Measurements from ENCODE around the gene CMTM1. TPM values are rescaled to one million over a fixed set of nuclear protein-coding genes. Genes with fewer than 3 reads are reported as not detected.

Gene CMTM1
- total and polyA plus RNA-seq, 4 donors = 1.7 to 7.3 (median 2.6) TPM; not detected in 1

DNA sequence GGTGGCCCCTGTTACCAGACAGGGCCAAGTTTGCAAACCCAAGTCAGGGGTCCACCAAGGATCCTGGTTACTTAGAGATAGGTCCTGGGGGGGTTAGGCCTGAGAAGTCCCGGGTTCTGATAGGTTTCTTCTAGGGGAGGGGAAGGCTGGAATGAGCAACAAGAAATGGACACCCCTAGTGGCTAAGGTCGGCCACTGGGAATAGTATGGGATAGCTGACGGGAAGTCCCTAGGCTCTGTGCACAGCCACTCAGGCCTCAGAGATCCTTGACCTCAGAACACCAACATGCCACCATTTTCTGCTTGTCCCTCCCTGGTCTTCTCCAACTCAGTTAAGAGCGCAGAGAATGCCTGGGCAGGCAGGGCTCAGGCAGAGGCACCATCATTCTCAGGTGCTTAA, 29.7 kb upstream of the CMTM1 start:
- DNase-seq (no peak), ATAC-seq (ENCODE audit: low FRiP score) (no peak)
- H3K36me3 ChIP-seq (ENCODE audit: control insufficient read depth in 1 of 2, insufficient read depth in 2 of 2, low read length in 1 of 2) = peaks cover 0 to 1% of the 10 kb centered on the region in 2 donors
- H3K27me3 ChIP-seq (ENCODE audit: control insufficient read depth in 1 of 2, insufficient read depth in 2 of 2, low read length in 1 of 2) = no peaks in the 10 kb centered on the region
- intact Hi-C loops (cut with DNase I) = no loop called here
- 82 to 90% methylated on average over 4 of the region's 4 CpGs for WGBS, 2 donors
- H3K9me3 ChIP-seq (ENCODE audit: control insufficient read depth, low read length) = no peaks in the 10 kb centered on the region
- H3K4me3 ChIP-seq (ENCODE audit: low read length in 2 of 2) = no peak overlapping the region
- no peaks in the 10 kb centered on the region for H3K4me1 ChIP-seq (ENCODE audit: control insufficient read depth in 1 of 2, insufficient read depth in 2 of 2, low read length in 2 of 2)
- no peak overlapping the region for H3K27ac ChIP-seq (ENCODE audit: low read depth in 1 of 2, low read length in 2 of 2)

DNA sequence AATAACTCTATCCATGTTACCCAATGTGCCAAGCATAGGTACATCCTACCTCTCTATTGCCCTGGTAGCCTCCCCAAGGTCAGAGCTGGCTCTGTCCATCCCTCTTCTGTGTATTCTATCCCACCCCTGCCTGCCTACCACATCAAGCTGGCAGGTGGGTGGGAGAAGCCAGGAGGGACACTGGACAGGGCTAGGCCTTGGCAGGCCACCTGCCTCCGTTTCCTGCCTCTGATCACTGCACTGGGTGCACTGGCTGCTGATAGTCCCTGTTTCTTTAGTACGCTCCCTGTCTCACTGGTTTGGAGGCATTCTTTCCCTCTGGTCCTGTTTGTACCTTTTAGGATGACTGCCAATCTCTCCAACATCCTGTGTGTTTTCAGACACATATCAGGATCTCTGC, 29.0 kb upstream of the CMTM1 start:
- Histone ChIP-seq H3K27ac (ENCODE audit: low read depth in 1 of 2, low read length in 2 of 2) (no peak overlapping the region), H3K9me3 (ENCODE audit: control insufficient read depth, low read length) (no peaks in the 10 kb centered on the region), H3K4me1 (ENCODE audit: control insufficient read depth in 1 of 2, insufficient read depth in 2 of 2, low read length in 2 of 2) (no peaks in the 10 kb centered on the region), H3K36me3 (ENCODE audit: control insufficient read depth in 1 of 2, insufficient read depth in 2 of 2, low read length in 1 of 2) (peaks cover 0 to 1% of the 10 kb centered on the region in 2 donors), H3K4me3 (ENCODE audit: low read length in 2 of 2) (no peak overlapping the region), H3K27me3 (ENCODE audit: control insufficient read depth in 1 of 2, insufficient read depth in 2 of 2, low read length in 1 of 2) (no peaks in the 10 kb centered on the region)
- 86 to 88% methylated on average over 2 of the region's 2 CpGs for WGBS, 2 donors
- no peak for ATAC-seq (ENCODE audit: low FRiP score)
- no peak for DNase-seq
- intact Hi-C loops (cut with DNase I) = no loop called here

DNA sequence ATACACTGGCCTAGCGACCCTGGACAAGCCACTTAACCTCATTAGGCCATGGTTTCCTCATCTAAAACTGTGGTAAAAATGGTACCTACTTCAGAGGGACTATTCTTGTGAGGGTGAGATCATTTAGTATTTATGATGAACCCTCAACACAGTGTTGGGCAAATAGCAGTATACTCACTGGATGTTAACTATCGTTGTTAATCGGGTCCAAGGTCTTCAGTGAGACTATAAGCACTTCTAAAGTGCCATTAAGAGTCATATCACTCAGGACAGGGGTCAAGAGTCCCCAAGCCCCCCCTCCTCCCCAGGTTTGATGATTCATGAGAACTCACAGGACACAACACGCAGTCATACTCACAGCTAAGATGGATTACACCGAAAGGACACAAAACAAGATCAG, 27.3 kb upstream of the CMTM1 start:
- Histone ChIP-seq H3K9me3 (ENCODE audit: control insufficient read depth, low read length) (no peaks in the 10 kb centered on the region), H3K4me1 (ENCODE audit: control insufficient read depth in 1 of 2, insufficient read depth in 2 of 2, low read length in 2 of 2) (no peaks in the 10 kb centered on the region), H3K27me3 (ENCODE audit: control insufficient read depth in 1 of 2, insufficient read depth in 2 of 2, low read length in 1 of 2) (no peaks in the 10 kb centered on the region), H3K36me3 (ENCODE audit: control insufficient read depth in 1 of 2, insufficient read depth in 2 of 2, low read length in 1 of 2) (peaks cover 0 to 1% of the 10 kb centered on the region in 2 donors), H3K27ac (ENCODE audit: low read depth in 1 of 2, low read length in 2 of 2) (no peak overlapping the region), H3K4me3 (ENCODE audit: low read length in 2 of 2) (no peak overlapping the region)
- DNase-seq (no peak), ATAC-seq (ENCODE audit: low FRiP score) (no peak)
- intact Hi-C loops (cut with DNase I) = no loop called here
- WGBS, 2 donors = 88 to 93% methylated on average over 5 of the region's 5 CpGs

DNA sequence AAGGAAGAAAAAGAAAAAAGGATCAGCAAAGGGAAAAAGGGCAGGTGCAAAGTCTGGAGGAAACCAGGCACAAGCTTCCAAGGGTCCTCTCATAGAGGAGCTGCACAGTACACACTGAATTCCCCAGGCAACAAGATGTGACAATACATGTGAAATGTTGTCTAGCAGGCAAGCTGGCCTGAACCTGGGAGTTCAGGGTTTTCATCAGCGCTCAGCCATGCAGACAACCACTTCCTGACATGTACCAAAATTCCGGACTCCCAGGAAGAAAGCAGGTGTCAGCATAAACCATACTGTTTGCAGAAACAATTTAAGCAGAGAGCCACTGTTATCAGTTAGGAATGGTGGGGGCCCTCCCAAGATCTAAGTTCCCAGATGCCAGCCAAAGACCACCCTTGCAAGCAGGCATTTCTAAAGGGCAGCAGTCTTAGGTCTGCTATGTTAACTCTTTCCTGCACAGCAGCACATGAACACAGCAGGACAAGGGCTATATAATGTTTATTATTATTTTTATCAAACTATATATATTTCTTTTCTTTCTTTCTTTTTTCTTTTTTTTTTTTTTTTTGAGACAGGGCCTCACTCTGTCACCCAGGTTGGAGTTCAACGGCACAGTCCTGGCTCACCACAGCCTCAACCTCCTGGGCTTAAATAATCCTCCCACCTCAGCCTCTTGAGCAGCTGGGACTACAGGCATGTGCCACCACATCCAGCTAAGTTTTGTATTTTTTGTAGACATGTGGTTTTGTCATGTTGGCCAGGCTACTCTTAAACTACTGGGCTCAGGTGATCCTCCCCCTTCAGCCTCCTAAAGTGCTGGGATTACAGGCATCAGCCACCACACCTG, 26.4 kb upstream of the CMTM1 start:
- H3K4me1 ChIP-seq (ENCODE audit: control insufficient read depth in 1 of 2, insufficient read depth in 2 of 2, low read length in 2 of 2) = no peaks in the 10 kb centered on the region
- no peaks in the 10 kb centered on the region for H3K27me3 ChIP-seq (ENCODE audit: control insufficient read depth in 1 of 2, insufficient read depth in 2 of 2, low read length in 1 of 2)
- ATAC-seq (ENCODE audit: low FRiP score) (no peak), DNase-seq (no peak)
- H3K9me3 ChIP-seq (ENCODE audit: control insufficient read depth, low read length) = no peaks in the 10 kb centered on the region
- H3K4me3 ChIP-seq (ENCODE audit: low read length in 2 of 2) = no peak overlapping the region
- 80 to 89% methylated on average over 3 of the region's 3 CpGs for WGBS, 2 donors
- no peaks in the 10 kb centered on the region for H3K36me3 ChIP-seq (ENCODE audit: control insufficient read depth in 1 of 2, insufficient read depth in 2 of 2, low read length in 1 of 2)
- intact Hi-C loops (cut with DNase I) = no loop called here
- H3K27ac ChIP-seq (ENCODE audit: low read depth in 1 of 2, low read length in 2 of 2) = no peak overlapping the region

DNA sequence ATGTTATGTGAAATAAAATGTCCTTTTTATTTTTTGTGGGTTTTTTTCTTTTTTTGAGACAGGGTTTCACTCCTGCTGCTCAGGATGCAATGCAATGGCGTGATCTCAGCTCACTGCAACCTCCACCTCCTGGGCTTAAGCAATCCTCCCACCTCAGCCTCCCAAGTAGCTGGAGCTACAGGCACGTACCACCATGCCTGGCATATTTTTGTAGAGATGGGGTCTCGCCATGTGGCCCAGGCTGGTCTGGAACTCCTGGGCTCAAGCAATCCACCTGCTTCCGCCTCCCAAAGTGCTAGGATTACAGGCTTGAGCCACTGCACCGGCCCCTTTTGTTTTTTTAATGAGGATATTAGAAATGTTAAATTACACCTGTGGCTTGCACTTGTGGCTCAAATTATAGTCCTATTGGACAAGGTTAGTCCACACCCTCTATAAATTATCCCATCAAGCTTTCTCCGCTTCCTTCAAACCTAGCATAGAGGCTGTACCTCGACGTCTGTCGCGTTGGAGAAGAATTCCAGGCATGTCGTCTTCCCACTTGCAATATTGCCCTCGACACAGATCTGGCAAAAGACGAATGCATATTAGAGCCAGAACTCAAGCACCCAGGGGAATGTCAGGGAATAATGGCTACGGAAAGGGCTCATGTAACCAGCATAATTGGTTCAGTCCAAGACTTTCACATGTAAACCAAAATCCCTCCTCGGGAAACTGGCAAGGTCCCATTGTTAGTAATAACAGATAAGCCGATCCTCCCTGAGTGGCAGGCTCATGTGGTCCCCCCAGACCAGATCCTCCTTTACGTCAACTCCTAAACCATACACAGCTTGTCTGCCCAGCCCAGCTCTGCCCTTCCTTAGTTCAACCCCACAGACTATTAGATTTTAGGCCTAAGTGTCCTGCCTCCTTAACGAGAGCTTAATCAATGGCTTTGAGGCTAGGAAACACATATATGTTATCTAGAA, 24.6 kb upstream of the CMTM1 start:
- Histone ChIP-seq H3K27ac (ENCODE audit: low read depth in 1 of 2, low read length in 2 of 2) (no peak overlapping the region), H3K36me3 (ENCODE audit: control insufficient read depth in 1 of 2, insufficient read depth in 2 of 2, low read length in 1 of 2) (no peaks in the 10 kb centered on the region), H3K4me3 (ENCODE audit: low read length in 2 of 2) (no peak overlapping the region), H3K9me3 (ENCODE audit: control insufficient read depth, low read length) (no peaks in the 10 kb centered on the region), H3K27me3 (ENCODE audit: control insufficient read depth in 1 of 2, insufficient read depth in 2 of 2, low read length in 1 of 2) (no peaks in the 10 kb centered on the region), H3K4me1 (ENCODE audit: control insufficient read depth in 1 of 2, insufficient read depth in 2 of 2, low read length in 2 of 2) (no peaks in the 10 kb centered on the region)
- ATAC-seq (ENCODE audit: low FRiP score) = no peak
- DNase-seq = no peak
- intact Hi-C loops (cut with DNase I) = no loop called here
- 56 to 65% methylated on average over 18 of the region's 18 CpGs for WGBS, 2 donors

DNA sequence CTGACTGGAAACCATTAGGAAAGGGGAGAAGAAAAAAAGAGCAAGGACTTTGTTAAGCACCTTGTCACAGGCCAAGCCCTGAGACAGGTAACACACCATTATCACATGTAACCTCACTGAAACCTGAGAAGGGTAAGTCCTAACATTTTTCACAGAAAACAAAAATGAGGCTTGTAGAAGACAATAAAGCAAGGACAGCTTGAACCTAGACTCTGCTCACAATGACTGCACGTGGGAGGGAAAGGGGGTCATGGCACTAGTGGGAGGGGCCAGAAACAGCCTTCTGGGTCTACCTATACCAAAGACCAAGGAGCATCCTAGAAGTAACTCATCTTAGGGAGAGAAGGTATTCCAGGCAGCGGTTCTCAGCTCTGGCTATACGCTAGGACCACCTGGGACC, 23.8 kb upstream of the CMTM1 start:
- no peak overlapping the region for H3K27ac ChIP-seq (ENCODE audit: low read depth in 1 of 2, low read length in 2 of 2)
- H3K4me1 ChIP-seq (ENCODE audit: control insufficient read depth in 1 of 2, insufficient read depth in 2 of 2, low read length in 2 of 2) = no peaks in the 10 kb centered on the region
- H3K4me3 ChIP-seq (ENCODE audit: low read length in 2 of 2) = no peak overlapping the region
- H3K9me3 ChIP-seq (ENCODE audit: control insufficient read depth, low read length) = no peaks in the 10 kb centered on the region
- H3K36me3 ChIP-seq (ENCODE audit: control insufficient read depth in 1 of 2, insufficient read depth in 2 of 2, low read length in 1 of 2) = no peaks in the 10 kb centered on the region
- WGBS, 2 donors = 88 to 90% methylated on average over 3 of the region's 3 CpGs
- ATAC-seq (ENCODE audit: low FRiP score) (no peak), DNase-seq (no peak)
- intact Hi-C loops (cut with DNase I) = no loop called here
- H3K27me3 ChIP-seq (ENCODE audit: control insufficient read depth in 1 of 2, insufficient read depth in 2 of 2, low read length in 1 of 2) = no peaks in the 10 kb centered on the region

DNA sequence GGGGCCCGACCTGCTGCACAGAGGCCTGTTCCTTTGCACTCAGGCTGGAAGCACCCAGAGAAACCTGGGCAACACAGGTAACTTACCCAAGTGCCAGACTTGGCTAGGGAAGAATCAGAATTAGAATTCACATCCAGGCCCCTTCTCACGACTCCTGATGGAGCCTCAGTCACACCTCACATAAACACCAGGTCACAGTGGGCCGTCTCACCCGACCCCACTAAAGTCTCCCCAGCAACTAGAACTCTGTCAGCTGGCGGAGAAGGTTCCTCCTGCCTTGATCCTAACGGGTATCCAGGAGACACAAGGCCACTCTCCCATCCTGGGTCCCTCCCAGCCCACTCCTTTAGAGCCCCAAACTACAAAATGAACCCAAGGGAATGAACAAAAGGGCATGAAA, 22.7 kb upstream of the CMTM1 start:
- Histone ChIP-seq H3K9me3 (ENCODE audit: control insufficient read depth, low read length) (no peaks in the 10 kb centered on the region), H3K4me3 (ENCODE audit: low read length in 2 of 2) (no peak overlapping the region), H3K27me3 (ENCODE audit: control insufficient read depth in 1 of 2, insufficient read depth in 2 of 2, low read length in 1 of 2) (no peaks in the 10 kb centered on the region), H3K27ac (ENCODE audit: low read depth in 1 of 2, low read length in 2 of 2) (no peak overlapping the region), H3K4me1 (ENCODE audit: control insufficient read depth in 1 of 2, insufficient read depth in 2 of 2, low read length in 2 of 2) (no peaks in the 10 kb centered on the region), H3K36me3 (ENCODE audit: control insufficient read depth in 1 of 2, insufficient read depth in 2 of 2, low read length in 1 of 2) (no peaks in the 10 kb centered on the region)
- intact Hi-C loops (cut with DNase I) = no loop called here
- DNase-seq (no peak), ATAC-seq (ENCODE audit: low FRiP score) (no peak)
- WGBS, 2 donors = 85 to 86% methylated on average over 6 of the region's 6 CpGs

DNA sequence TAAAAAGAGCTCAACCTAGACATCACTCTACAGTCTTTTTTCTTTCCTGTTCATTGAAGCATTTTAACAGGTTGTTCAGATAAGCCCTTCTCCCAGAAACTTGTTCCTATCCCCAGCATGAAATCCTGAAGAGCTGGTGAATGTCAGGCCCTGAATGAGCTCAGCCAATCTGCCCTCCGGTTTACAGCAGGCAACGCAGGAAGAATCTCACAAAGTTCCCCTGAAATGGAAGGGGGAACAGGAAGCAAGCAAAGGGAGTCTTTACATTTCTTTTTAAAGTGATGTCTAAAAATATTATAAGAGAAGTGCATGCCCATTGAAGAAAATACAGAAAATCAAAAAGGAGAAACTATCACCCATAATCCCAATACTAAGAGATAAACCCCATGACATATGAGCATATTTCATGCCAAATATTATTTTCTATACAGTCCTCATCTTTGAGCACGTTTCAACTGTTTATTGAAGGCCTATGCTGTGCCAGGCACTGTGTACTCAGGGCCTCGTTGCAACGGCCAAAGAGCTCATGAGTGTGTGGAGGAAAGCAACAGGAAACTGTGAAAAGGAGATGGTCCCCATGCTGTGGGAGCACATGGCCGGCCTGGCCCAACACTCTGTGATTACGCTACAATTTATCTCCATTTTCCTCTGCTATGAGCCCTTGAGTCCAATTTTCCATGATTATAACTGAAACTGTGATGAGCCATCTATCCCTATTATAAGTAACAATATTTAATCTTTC, 22.1 kb upstream of the CMTM1 start:
- no peak for ATAC-seq (ENCODE audit: low FRiP score)
- no peak for DNase-seq
- H3K27me3 ChIP-seq (ENCODE audit: control insufficient read depth in 1 of 2, insufficient read depth in 2 of 2, low read length in 1 of 2) = no peaks in the 10 kb centered on the region
- intact Hi-C loops (cut with DNase I) = no loop called here
- no peaks in the 10 kb centered on the region for H3K36me3 ChIP-seq (ENCODE audit: control insufficient read depth in 1 of 2, insufficient read depth in 2 of 2, low read length in 1 of 2)
- H3K4me3 ChIP-seq (ENCODE audit: low read length in 2 of 2) = no peak overlapping the region
- H3K9me3 ChIP-seq (ENCODE audit: control insufficient read depth, low read length) = no peaks in the 10 kb centered on the region
- no peak overlapping the region for H3K27ac ChIP-seq (ENCODE audit: low read depth in 1 of 2, low read length in 2 of 2)
- 73 to 76% methylated on average over 7 of the region's 7 CpGs for WGBS, 2 donors
- no peaks in the 10 kb centered on the region for H3K4me1 ChIP-seq (ENCODE audit: control insufficient read depth in 1 of 2, insufficient read depth in 2 of 2, low read length in 2 of 2)
